ENCODE measurements around the gene TENM4.

GRCh38 chr11:78603792-78604191, 837.0 kb downstream of the TENM4 start:
- TF ChIP-seq, protein P1, sequence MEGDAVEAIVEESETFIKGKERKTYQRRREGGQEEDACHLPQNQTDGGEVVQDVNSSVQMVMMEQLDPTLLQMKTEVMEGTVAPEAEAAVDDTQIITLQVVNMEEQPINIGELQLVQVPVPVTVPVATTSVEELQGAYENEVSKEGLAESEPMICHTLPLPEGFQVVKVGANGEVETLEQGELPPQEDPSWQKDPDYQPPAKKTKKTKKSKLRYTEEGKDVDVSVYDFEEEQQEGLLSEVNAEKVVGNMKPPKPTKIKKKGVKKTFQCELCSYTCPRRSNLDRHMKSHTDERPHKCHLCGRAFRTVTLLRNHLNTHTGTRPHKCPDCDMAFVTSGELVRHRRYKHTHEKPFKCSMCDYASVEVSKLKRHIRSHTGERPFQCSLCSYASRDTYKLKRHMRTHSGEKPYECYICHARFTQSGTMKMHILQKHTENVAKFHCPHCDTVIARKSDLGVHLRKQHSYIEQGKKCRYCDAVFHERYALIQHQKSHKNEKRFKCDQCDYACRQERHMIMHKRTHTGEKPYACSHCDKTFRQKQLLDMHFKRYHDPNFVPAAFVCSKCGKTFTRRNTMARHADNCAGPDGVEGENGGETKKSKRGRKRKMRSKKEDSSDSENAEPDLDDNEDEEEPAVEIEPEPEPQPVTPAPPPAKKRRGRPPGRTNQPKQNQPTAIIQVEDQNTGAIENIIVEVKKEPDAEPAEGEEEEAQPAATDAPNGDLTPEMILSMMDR (IDR thresholded peaks at IDR 0.05): no peak
- TF ChIP-seq POLR2AphosphoS5 (IDR thresholded peaks at IDR 0.05): no peak
